IMR-90 (cell line): ENCODE results near the gene DENND1B. TPM values are rescaled to one million over a fixed set of nuclear protein-coding genes. Genes with fewer than 3 reads are reported as not detected.

Experiments
- ATAC-seq: fragments of 200-7000 bp; cut with Tn5 transposase; 2 replicates; pipeline ENCODE4 v1.9.1; 2020; ENCODE audit warnings: low read depth, mild to moderate bottlenecking, moderate library complexity
- BruUV-seq: library from RNA; stranded (reverse); fragments of 400-500 nt; replicated peaks from 2 replicates; lab custom pipeline; 2021; lab: Mats Ljungman, UMichigan
- CTCF ChIA-PET: fragments of 300-600 bp; formaldehyde crosslinking; extraction: SDS; loops from one replicate; lab custom pipeline; 2021; ENCODE audit warnings: antibody characterized with exemption; lab: Yijun Ruan, JAX
- POLR2A ChIA-PET: fragments of 300-600 bp; sonication (Branson Sonifier 250); formaldehyde crosslinking; loops from one replicate; lab custom pipeline; 2022; ENCODE audit warnings: antibody characterized with exemption; ENCODE audit not compliant: unreplicated experiment; lab: Charles Lee
- DNase-seq: peaks from one replicate; pipeline ENCODE4 v3.0.0; 2013
- H2AFZ ChIP-seq: replicated peaks from 2 replicates; pipeline ENCODE3; 2013; ENCODE audit warnings: low read length, mild to moderate bottlenecking; ENCODE audit not compliant: poor library complexity
- H2AK5ac ChIP-seq: 2 replicates; pipeline ENCODE4 v1.6.1; 2013; ENCODE audit warnings: low read depth, low read length, inconsistent platforms
- H2AK9ac ChIP-seq: replicated peaks from 2 replicates; pipeline ENCODE3; 2013; ENCODE audit warnings: mild to moderate bottlenecking, low read depth, low read length, moderate library complexity; ENCODE audit not compliant: poor library complexity
- H2BK120ac ChIP-seq: 2 replicates; pipeline ENCODE4 v1.6.1; 2013; ENCODE audit warnings: low read depth, low read length, inconsistent platforms
- H2BK15ac ChIP-seq: 3 replicates; pipeline ENCODE4 v1.6.1; 2013; ENCODE audit warnings: low read depth, low read length, inconsistent platforms
- H2BK20ac ChIP-seq: 2 replicates; pipeline ENCODE4 v1.6.1; 2013; ENCODE audit warnings: low read depth, mild to moderate bottlenecking, inconsistent platforms, low read length, moderate library complexity
- H2BK5ac ChIP-seq: 2 replicates; pipeline ENCODE4 v1.6.1; 2013; ENCODE audit warnings: mild to moderate bottlenecking, low read depth, low read length, inconsistent platforms; ENCODE audit not compliant: poor library complexity, severe bottlenecking
- H3K14ac ChIP-seq: replicated peaks from 2 replicates; pipeline ENCODE4 v1.6.1; 2013; ENCODE audit warnings: low read depth, low read length, inconsistent platforms
- H3K18ac ChIP-seq: 2 replicates; pipeline ENCODE4 v1.6.1; 2013; ENCODE audit warnings: low read depth, low read length, control low read depth
- H3K23ac ChIP-seq: 2 replicates; pipeline ENCODE4 v1.6.1; 2013; ENCODE audit warnings: low read depth, low read length, inconsistent platforms
- H3K27ac ChIP-seq: 2 replicates; pipeline ENCODE4 v1.5.1; 2013; ENCODE audit warnings: mild to moderate bottlenecking, control low read depth, low read length; ENCODE audit not compliant: insufficient read depth
- H3K27me3 ChIP-seq: 2 replicates; pipeline ENCODE4 v1.6.1; 2013; ENCODE audit warnings: low read length; ENCODE audit not compliant: control insufficient read depth, insufficient read depth
- H3K36me3 ChIP-seq: 2 replicates; pipeline ENCODE4 v1.6.1; 2013; ENCODE audit warnings: low read length, mixed read lengths; ENCODE audit not compliant: control insufficient read depth, insufficient read depth
- H3K4ac ChIP-seq: 2 replicates; pipeline ENCODE4 v1.6.1; 2013; ENCODE audit warnings: low read depth, low read length, inconsistent platforms
- H3K4me1 ChIP-seq: 2 replicates; pipeline ENCODE4 v1.6.1; 2013; ENCODE audit warnings: low read length, mixed read lengths; ENCODE audit not compliant: control insufficient read depth, insufficient read depth
- H3K4me2 ChIP-seq: 2 replicates; pipeline ENCODE4 v1.6.1; 2013; ENCODE audit warnings: low read depth, mild to moderate bottlenecking, control low read depth, low read length, moderate library complexity
- H3K4me3 ChIP-seq: 2 replicates; pipeline ENCODE4 v1.5.1; 2013; ENCODE audit warnings: low read depth, mild to moderate bottlenecking, control low read depth, low read length, moderate library complexity; ENCODE audit not compliant: insufficient read depth
- H3K56ac ChIP-seq: 2 replicates; pipeline ENCODE4 v1.6.1; 2013; ENCODE audit warnings: low read length, inconsistent platforms; ENCODE audit not compliant: insufficient read depth; ENCODE audit errors: extremely low read depth
- H3K79me1 ChIP-seq, 2 experiments: 2 replicates each; pipeline ENCODE4 v1.6.1; 2013; ENCODE audit warnings: low read length in 2 of 2, inconsistent platforms in 1 of 2, low read depth in 1 of 2
- H3K9ac ChIP-seq: 2 replicates; pipeline ENCODE4 v1.6.1; 2013; ENCODE audit warnings: low read depth, low read length, control low read depth
- H3K9me1 ChIP-seq: 2 replicates; pipeline ENCODE4 v1.6.1; 2013; ENCODE audit warnings: low read length, inconsistent platforms; ENCODE audit not compliant: insufficient read depth
- H3K9me3 ChIP-seq: 2 replicates; pipeline ENCODE4 v1.6.1; 2013; ENCODE audit warnings: low read length; ENCODE audit not compliant: control insufficient read depth, insufficient read depth
- H4K20me1 ChIP-seq: 2 replicates; pipeline ENCODE4 v1.6.1; 2013; ENCODE audit warnings: low read length, inconsistent platforms; ENCODE audit not compliant: insufficient read depth
- H4K5ac ChIP-seq: 2 replicates; pipeline ENCODE4 v1.6.1; 2013; ENCODE audit warnings: mild to moderate bottlenecking, low read depth, low read length, control low read depth
- H4K8ac ChIP-seq, 2 experiments: 2 replicates each; pipeline ENCODE4 v1.6.1; 2013; ENCODE audit warnings: low read depth in 2 of 2, low read length in 2 of 2, control low read depth in 1 of 2, inconsistent platforms in 1 of 2
- H4K91ac ChIP-seq: 2 replicates; pipeline ENCODE4 v1.6.1; 2013; ENCODE audit warnings: low read depth, low read length, inconsistent platforms; ENCODE audit not compliant: insufficient read depth
- CEBPB ChIP-seq: IDR thresholded peaks from 2 replicates; pipeline ENCODE4 v1.6.1; 2012; ENCODE audit warnings: low read depth, low read length, improper control_type of control experiment
- FOS ChIP-seq: fragments of 150-350 bp; IDR thresholded peaks from 2 replicates; pipeline ENCODE4 v1.6.1; 2016; ENCODE audit warnings: low read depth, low read length
- MXI1 ChIP-seq: IDR thresholded peaks from 2 replicates; pipeline ENCODE4 v1.6.1; 2012; ENCODE audit warnings: low read depth, mild to moderate bottlenecking, low read length, moderate library complexity, borderline replicate concordance
- POLR2A ChIP-seq: IDR thresholded peaks from 2 replicates; pipeline ENCODE4 v1.6.1; 2012; ENCODE audit warnings: mild to moderate bottlenecking, low read depth, low read length
- RAD21 ChIP-seq: IDR thresholded peaks from 2 replicates; pipeline ENCODE4 v1.6.1; 2012; ENCODE audit warnings: low read length, improper control_type of control experiment
- RFX5 ChIP-seq: IDR thresholded peaks from 2 replicates; pipeline ENCODE4 v1.8.0; 2012; ENCODE audit warnings: low read depth, mild to moderate bottlenecking, low read length, moderate library complexity
- SMC3 ChIP-seq: fragments of 150-350 bp; IDR thresholded peaks from 2 replicates; pipeline ENCODE4 v1.6.1; 2016; ENCODE audit warnings: low read depth, mild to moderate bottlenecking, antibody characterized with exemption, low read length, moderate library complexity
- USF2 ChIP-seq: fragments of 150-350 bp; IDR thresholded peaks from 2 replicates; pipeline ENCODE4 v1.6.1; 2017; ENCODE audit warnings: mild to moderate bottlenecking, antibody characterized with exemption, low read length, low read depth
- WGBS, 2 experiments: methylation state at CpG; one replicate each; pipeline versions ENCODE4 v1.1.5 to v1.1.7; 2013; ENCODE audit warnings: missing lambda C conversion rate in 2 of 2; ENCODE audit not compliant: insufficient read length in 1 of 2; ENCODE audit errors: extremely low coverage in 2 of 2; 5-methylcytosine and 5-hydroxymethylcytosine counted together
- dilution Hi-C: fragments of 300-500 bp; cut with HindIII; formaldehyde crosslinking; loops from one replicate; pipeline ENCODE4 v1.14.3; 2018; ENCODE audit warnings: low sequenced_read_pairs; ENCODE audit not compliant: unreplicated experiment
- in situ Hi-C: fragments of 300-500 bp; cut with MboI; formaldehyde crosslinking; loops from 3 replicates; pipeline ENCODE4 v1.14.3; 2019; ENCODE audit warnings: low sequenced_read_pairs, inconsistent platforms, mixed read lengths
- intact Hi-C: fragments of 100-400 bp; cut with micrococcal nuclease; formaldehyde crosslinking; loops from 2 replicates; pipeline ENCODE4 v1.10.0; 2022
- polyA plus RNA-seq, 3 experiments: library from polyadenylated mRNA; depleted of rRNA; stranded (reverse); fragments of >200 nt; gene quantifications; 2 replicates each; pipeline ENCODE4 v1.2.3, GENCODE V29; 2012; ENCODE audit warnings: low replicate concordance in 1 of 3
- total RNA-seq: library from RNA; depleted of rRNA; stranded (reverse); fragments of >200 nt; gene quantifications from 2 replicates; pipeline ENCODE4 v1.2.3, GENCODE V29; 2012

DENND1B gene
- total and polyA plus RNA-seq, 2 of the 4 experiments (the other 2 are of a cell fraction) = 4.0 to 24.2 TPM

DNA sequence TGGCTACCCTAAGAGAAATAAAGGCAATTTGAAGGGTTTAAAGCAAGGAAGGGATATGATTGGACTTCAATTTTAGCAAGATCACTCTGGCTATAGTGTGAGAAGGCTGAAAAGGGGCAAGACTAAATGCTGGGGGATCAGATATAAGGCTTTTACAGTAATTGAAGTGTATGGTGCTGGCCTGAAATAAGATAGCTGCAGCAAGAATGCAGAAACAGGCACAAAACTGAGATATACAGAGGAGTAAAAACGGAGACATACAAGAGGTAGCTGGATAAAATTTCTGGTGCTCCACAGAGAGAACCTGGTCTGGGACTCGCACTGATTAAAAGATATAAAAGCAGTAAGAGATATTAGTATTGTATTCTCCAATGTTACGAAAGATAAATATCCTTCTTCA is 92.0 kb downstream of the DENND1B start:
- no peaks in the 10 kb centered on the region for H3K36me3 ChIP-seq
- no peaks in the 10 kb centered on the region for H3K27me3 ChIP-seq
- no peak overlapping the region for H4K91ac ChIP-seq
- H3K23ac ChIP-seq = no peak overlapping the region
- H3K14ac ChIP-seq = no peak overlapping the region
- no peak overlapping the region for H2AK9ac ChIP-seq
- no peaks in the 10 kb centered on the region for H3K9me1 ChIP-seq
- H3K79me1 ChIP-seq = peaks cover 5 to 7% of the 10 kb centered on the region in 2 experiments; a peak in 3 of 4 replicates
- H3K4me3 ChIP-seq = no peak overlapping the region
- dilution Hi-C loops (no loop called here), intact Hi-C loops (no loop called here), in situ Hi-C loops (no loop called here)
- no peak overlapping the region for H4K5ac ChIP-seq
- H4K8ac ChIP-seq = no peak overlapping the region
- no peak for TF ChIP-seq RAD21
- TF ChIP-seq CEBPB = no peak
- TF ChIP-seq POLR2A = no peak
- no peak for TF ChIP-seq SMC3
- TF ChIP-seq MXI1 = no peak
- TF ChIP-seq USF2 = no peak
- no peak for TF ChIP-seq RFX5
- TF ChIP-seq FOS = no peak
- DNase-seq (no peak), ATAC-seq (no peak)
- CTCF ChIA-PET = interaction anchor here (1.1 kb wide), 1 partner anchor 10 kb away, joined by 4 read pairs; no protein-coding TSS in a partner anchor
- no peak overlapping the region for H2BK20ac ChIP-seq
- no peaks in the 10 kb centered on the region; the same call in 1 of the 2 replicates for H3K9me3 ChIP-seq
- H3K4ac ChIP-seq = no peak overlapping the region
- H3K4me1 ChIP-seq = no peaks in the 10 kb centered on the region
- H2BK120ac ChIP-seq = no peak overlapping the region
- H2AFZ ChIP-seq = no peak overlapping the region
- H3K27ac ChIP-seq = no peak overlapping the region
- H2BK5ac ChIP-seq = no peak overlapping the region
- POLR2A ChIA-PET = no interaction called here
- no peak overlapping the region for H2BK15ac ChIP-seq
- BruUV-seq = no TSS peak
- no peak overlapping the region for H2AK5ac ChIP-seq
- H4K20me1 ChIP-seq = no peaks in the 10 kb centered on the region
- H3K9ac ChIP-seq = no peak overlapping the region
- H3K18ac ChIP-seq = no peak overlapping the region
- no CpG with 5 or more reads among the region's 3 CpGs for WGBS, 2 experiments
- H3K56ac ChIP-seq = no peak overlapping the region
- H3K4me2 ChIP-seq = no peak overlapping the region
